Islet of Langerhans (tissue), 1 donor: ENCODE results near the gene LARGE1.

Experiments
- FAIRE-seq: peaks from one replicate; lab custom pipeline; 2011; peaks lifted over from hg19 to GRCh38; lab: Jason Lieb, UNC

Gene LARGE1

GRCh38 chr22:33920197-33920540 lies at the start of gene LARGE1:
TSS of gene LARGE1 (minus strand) at chr22:33920476.
- FAIRE-seq, result no peak

GRCh38 chr22:33969045-33969444 lies 48.8 kb upstream of the LARGE1 start:
- FAIRE-seq, result peak; percentile 61

GRCh38 chr22:33964121-33964520 lies 43.8 kb upstream of the LARGE1 start:
- no peak for FAIRE-seq

GRCh38 chr22:33962409-33962808 lies 42.1 kb upstream of the LARGE1 start:
- no peak for FAIRE-seq

GRCh38 chr22:33958741-33959140 lies 38.5 kb upstream of the LARGE1 start:
- FAIRE-seq, result no peak

- FAIRE-seq, result no peak
These were observed 36.8 kb upstream of the LARGE1 start for GRCh38 chr22:33957086-33957485.

- FAIRE-seq, result no peak
These were observed 32.5 kb upstream of the LARGE1 start for GRCh38 chr22:33952776-33953175.

GRCh38 chr22:33940741-33941140 lies 20.5 kb upstream of the LARGE1 start:
- FAIRE-seq, result no peak

- no peak for FAIRE-seq
These were observed 12.7 kb upstream of the LARGE1 start for GRCh38 chr22:33932997-33933396.

- FAIRE-seq, result no peak
These were observed 11.1 kb upstream of the LARGE1 start for GRCh38 chr22:33931406-33931805.

- no peak for FAIRE-seq
These were observed 7.5 kb upstream of the LARGE1 start for GRCh38 chr22:33927752-33928151.

- FAIRE-seq, result no peak
These were observed 4.9 kb upstream of the LARGE1 start for GRCh38 chr22:33925194-33925593.

- FAIRE-seq, result peak; percentile 58
These were observed 3.5 kb upstream of the LARGE1 start for GRCh38 chr22:33923660-33924246.

GRCh38 chr22:33923033-33923432 lies 2.8 kb upstream of the LARGE1 start:
- peak; percentile 27 for FAIRE-seq

GRCh38 chr22:33922349-33922681 lies 2.0 kb upstream of the LARGE1 start:
- FAIRE-seq, result no peak

- no peak for FAIRE-seq
These were observed 1.5 kb upstream of the LARGE1 start for GRCh38 chr22:33921525-33922348.

- peak; percentile 41 for FAIRE-seq
These were observed 750 bp upstream of the LARGE1 start for GRCh38 chr22:33920927-33921524.

GRCh38 chr22:33919391-33920196 lies 682 bp downstream of the LARGE1 start:
- FAIRE-seq, result no peak

GRCh38 chr22:33918676-33919365 lies 1.5 kb downstream of the LARGE1 start:
- FAIRE-seq, result no peak

- no peak for FAIRE-seq
These were observed 2.4 kb downstream of the LARGE1 start for GRCh38 chr22:33917744-33918406.

- FAIRE-seq, result no peak
These were observed 5.6 kb downstream of the LARGE1 start for GRCh38 chr22:33914699-33915098.

GRCh38 chr22:33914131-33914530 lies 6.1 kb downstream of the LARGE1 start:
- FAIRE-seq, result no peak
